ENCODE measurements around the gene ATG9B. TPM values are rescaled to one million over a fixed set of nuclear protein-coding genes. Genes with fewer than 3 reads are reported as not detected.

ATG9B gene
- total RNA-seq, 4 donors from 2014 or later, result 47.6 to 125 (median 59.8) TPM

DNA sequence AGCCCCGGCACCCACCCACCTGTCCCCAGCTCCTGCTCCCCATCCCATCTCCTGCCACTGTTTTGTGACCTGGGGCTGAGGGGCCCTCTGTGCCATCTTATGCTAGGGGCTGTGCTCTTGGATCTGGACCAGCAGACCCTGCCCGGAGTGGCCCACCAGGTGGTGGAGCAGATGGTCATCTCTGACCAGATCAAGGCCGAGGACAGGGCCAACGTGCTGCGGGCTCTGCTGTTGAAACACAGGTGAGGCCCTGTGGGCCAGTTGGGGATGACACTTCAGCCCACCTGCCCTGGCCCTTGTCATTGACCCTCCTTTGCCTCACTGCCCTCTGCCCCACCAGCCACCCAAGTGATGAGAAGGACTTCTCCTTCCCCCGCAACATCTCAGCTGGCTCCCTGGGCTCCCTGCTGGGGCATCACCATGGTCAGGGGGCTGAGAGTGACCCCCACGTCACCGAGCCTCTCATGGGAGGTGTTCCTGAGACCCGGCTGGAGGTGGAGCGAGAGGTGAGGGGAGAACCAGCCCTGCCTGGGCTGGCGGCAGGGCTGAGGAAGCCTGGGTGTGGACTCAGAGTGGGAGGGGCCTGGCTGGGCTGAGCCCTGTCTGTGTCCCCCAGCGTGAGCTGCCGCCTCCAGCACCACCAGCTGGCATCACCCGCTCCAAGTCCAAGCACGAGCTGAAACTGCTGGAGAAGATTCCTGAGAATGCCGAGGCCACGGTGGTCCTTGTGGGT, 45.7 kb upstream of the ATG9B start:
- no peak overlapping the region for H3K4me3 ChIP-seq (ENCODE audit: low read depth, poor library complexity, severe bottlenecking)
- intact Hi-C loops (cut with DNase I; ENCODE audit: low total_unique reads), result no loop called here
- 73 to 89% methylated on average over 10 to 16 of the region's 17 CpGs for WGBS, 2 donors
- no peak for TF ChIP-seq POLR2A (IDR thresholded peaks at IDR 0.05)
- TF ChIP-seq, protein P1, sequence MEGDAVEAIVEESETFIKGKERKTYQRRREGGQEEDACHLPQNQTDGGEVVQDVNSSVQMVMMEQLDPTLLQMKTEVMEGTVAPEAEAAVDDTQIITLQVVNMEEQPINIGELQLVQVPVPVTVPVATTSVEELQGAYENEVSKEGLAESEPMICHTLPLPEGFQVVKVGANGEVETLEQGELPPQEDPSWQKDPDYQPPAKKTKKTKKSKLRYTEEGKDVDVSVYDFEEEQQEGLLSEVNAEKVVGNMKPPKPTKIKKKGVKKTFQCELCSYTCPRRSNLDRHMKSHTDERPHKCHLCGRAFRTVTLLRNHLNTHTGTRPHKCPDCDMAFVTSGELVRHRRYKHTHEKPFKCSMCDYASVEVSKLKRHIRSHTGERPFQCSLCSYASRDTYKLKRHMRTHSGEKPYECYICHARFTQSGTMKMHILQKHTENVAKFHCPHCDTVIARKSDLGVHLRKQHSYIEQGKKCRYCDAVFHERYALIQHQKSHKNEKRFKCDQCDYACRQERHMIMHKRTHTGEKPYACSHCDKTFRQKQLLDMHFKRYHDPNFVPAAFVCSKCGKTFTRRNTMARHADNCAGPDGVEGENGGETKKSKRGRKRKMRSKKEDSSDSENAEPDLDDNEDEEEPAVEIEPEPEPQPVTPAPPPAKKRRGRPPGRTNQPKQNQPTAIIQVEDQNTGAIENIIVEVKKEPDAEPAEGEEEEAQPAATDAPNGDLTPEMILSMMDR (IDR thresholded peaks at IDR 0.05), result no peak
- no peak for DNase-seq (ENCODE audit: low spot score in 2 of 2)

DNA sequence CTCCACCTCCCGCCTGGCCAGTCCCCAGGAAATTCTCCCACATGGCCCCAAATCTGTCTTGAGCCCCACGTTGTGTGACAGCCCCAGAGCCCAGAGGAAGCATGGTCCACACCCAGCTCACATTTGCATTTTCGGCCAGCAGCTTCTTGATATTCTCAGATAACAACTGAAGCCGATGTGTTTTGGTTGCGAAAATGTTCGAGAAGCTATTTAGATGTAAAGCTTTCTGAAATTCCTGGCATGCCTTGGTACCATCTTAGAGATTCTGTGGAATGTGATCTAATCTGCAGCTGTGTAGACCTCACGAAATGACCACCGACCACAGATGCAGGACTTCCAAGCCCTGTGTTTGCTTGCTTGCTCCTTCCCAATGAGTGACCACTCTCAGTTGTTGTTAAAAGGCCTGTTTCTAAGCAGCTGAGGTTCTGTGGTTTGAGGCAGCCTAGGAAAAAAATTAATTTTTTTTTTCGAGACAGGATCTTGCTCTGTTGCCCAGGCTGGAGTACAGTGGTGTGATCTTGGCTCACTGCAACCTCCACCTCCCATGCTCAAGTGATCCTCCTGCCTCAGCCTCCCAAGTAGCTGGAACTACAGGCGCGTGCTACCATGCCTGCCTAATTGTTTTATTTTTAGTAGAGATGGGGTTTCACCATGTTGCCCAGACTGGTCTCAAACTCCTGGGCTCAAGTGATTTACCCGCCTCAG, 43.9 kb upstream of the ATG9B start:
- no peak for TF ChIP-seq POLR2A (IDR thresholded peaks at IDR 0.05)
- TF ChIP-seq, protein P1 (IDR thresholded peaks at IDR 0.05), result no peak
- H3K4me3 ChIP-seq (ENCODE audit: low read depth, poor library complexity, severe bottlenecking), result no peak overlapping the region
- intact Hi-C loops (cut with DNase I; ENCODE audit: low total_unique reads), result no loop called here
- 83 to 88% methylated on average over 12 of the region's 12 CpGs for WGBS, 2 donors
- DNase-seq (ENCODE audit: low spot score in 2 of 2), result no peak

DNA sequence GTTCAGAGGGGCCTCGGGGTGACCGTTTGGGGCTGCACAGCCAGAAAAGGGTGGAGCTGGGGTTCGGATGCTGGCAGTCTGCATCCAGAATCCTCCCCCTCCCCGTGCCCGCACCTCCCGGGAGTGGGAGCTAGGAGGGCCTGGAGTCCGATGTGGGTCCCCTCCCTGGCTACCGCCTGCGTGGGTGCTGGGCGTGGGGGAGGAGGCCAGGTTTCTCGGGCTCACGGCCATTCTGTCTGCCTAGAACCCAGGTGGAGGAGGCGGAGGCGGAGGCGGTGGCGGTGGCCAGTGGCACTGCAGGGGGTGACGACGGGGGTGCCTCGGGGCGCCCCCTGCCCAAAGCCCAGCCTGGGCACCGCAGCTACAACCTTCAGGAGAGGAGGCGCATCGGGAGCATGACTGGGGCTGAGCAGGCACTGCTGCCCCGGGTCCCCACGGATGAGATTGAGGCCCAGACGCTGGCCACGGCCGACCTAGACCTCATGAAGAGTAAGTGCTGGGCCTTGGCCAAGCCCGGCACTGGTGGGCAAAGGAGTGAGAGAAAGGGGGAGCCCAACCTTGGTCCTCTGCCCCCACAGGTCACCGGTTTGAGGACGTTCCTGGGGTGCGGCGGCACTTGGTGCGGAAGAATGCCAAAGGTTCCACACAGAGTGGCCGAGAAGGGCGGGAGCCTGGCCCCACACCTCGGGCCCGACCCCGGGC, 42.1 kb upstream of the ATG9B start:
- 88 to 89% methylated on average over 39 of the region's 39 CpGs for WGBS, 2 donors
- no peak overlapping the region for H3K4me3 ChIP-seq (ENCODE audit: low read depth, poor library complexity, severe bottlenecking)
- intact Hi-C loops (cut with DNase I; ENCODE audit: low total_unique reads), result no loop called here

DNA sequence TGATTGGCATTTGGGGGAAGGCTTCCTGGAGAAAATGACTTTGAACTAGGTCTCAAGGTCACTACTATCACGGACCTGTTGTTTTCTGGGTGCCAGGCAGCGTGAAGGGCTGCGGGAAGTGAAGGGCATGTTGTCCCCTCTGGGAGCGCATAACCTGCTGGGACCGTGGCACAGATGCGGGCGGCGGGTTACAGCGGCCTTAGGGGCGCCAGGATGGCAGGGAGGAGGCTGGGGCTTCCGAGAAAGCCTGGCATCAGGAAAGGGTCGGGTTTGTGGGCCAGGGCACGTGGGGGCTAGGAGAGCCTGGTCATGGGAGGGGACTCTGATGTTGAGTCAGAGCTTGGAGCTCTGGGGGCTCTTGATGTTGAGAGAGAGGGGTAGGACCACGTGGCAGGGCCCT, 41.2 kb upstream of the ATG9B start:
- no peak overlapping the region for H3K4me3 ChIP-seq (ENCODE audit: low read depth, poor library complexity, severe bottlenecking)
- 93 to 94% methylated on average over 14 of the region's 14 CpGs for WGBS, 2 donors
- TF ChIP-seq, protein P1 (IDR thresholded peaks at IDR 0.05), result no peak
- no peak for TF ChIP-seq POLR2A (IDR thresholded peaks at IDR 0.05)
- DNase-seq (ENCODE audit: low spot score in 2 of 2), result no peak
- intact Hi-C loops (cut with DNase I; ENCODE audit: low total_unique reads), result no loop called here

More for the DNA sequence above, 42.1 kb upstream of the ATG9B start:
- DNase-seq (ENCODE audit: low spot score in 2 of 2), result no peak
- TF ChIP-seq, protein P1 (IDR thresholded peaks at IDR 0.05), result no peak
- no peak for TF ChIP-seq POLR2A (IDR thresholded peaks at IDR 0.05)

DNA sequence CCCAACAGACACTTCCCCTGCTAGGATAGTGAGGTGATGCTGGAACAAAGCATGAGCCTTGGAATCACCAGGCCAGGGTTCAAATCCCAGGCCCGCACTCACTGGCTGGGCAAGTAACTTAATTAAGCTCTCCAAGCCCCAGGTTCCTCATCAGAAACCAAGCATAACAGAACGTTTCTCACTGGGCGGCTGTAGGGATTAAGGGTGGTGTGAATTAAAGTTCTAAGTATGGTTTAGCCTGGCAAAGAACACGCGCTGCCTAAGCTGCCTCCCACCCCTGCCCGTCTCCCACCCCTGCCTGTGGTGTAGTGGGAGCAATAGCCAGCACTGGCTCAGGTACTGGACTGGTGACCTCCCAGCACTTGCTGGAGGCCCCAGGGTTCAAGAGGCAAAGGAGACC, 40.7 kb upstream of the ATG9B start:
- 87 to 92% methylated on average over 6 of the region's 6 CpGs for WGBS, 2 donors
- H3K4me3 ChIP-seq (ENCODE audit: low read depth, poor library complexity, severe bottlenecking), result no peak overlapping the region
- no peak for TF ChIP-seq POLR2A (IDR thresholded peaks at IDR 0.05)
- TF ChIP-seq, protein P1 (IDR thresholded peaks at IDR 0.05), result no peak
- DNase-seq (ENCODE audit: low spot score in 2 of 2), result no peak
- intact Hi-C loops (cut with DNase I; ENCODE audit: low total_unique reads), result no loop called here
